GM12892 (cell line): Measurements from ENCODE around the gene ANKS1A.
"Not testable (repeated sequence)": the region's sequence is repeated elsewhere in the genome, so short reads cannot be mapped to it uniquely, and the experiment has no call there.

Source experiments
- DNase-seq: peaks from one replicate; pipeline ENCODE4 v3.0.0; 2011; ENCODE audit not compliant: insufficient read length
- FAIRE-seq: peaks from 2 replicates; lab custom pipeline; 2011; peaks lifted over from hg19 to GRCh38; lab: Jason Lieb, UNC
- POLR2A ChIP-seq: IDR thresholded peaks from 2 replicates; pipeline ENCODE4 v1.6.1; 2011; ENCODE audit warnings: low read depth, low read length, control low read depth
- POLR2AphosphoS5 ChIP-seq: IDR thresholded peaks from 2 replicates; pipeline ENCODE4 v1.6.1; 2011; ENCODE audit warnings: low read depth, low read length, control low read depth
- TAF1 ChIP-seq: IDR thresholded peaks from 2 replicates; pipeline ENCODE4 v1.6.1; 2011; ENCODE audit warnings: low read depth, mild to moderate bottlenecking, control low read depth, low read length, borderline replicate concordance

ANKS1A gene

DNA sequence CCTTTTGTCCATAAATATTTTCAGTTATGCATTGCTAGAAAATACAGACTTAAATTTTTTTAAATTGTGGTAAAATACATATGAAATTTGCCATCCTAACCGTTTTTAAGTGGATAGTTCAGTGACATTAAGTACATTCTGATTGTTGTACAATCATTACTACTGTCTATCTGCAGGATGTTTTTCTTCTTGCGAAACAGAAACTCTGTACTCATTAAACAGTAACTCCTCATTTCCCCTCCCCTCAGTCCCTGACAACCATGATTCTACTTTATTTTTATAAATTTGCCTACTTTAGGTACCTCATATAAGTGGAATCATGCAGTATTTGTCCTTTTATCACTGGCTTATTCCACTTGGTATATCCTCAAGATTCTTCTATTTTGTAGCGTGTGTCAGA is 22.5 kb upstream of the ANKS1A start:
- no peak for TF ChIP-seq POLR2A
- no peak for TF ChIP-seq POLR2AphosphoS5
- TF ChIP-seq TAF1, result no peak
- FAIRE-seq, result no peak
- no peak for DNase-seq

DNA sequence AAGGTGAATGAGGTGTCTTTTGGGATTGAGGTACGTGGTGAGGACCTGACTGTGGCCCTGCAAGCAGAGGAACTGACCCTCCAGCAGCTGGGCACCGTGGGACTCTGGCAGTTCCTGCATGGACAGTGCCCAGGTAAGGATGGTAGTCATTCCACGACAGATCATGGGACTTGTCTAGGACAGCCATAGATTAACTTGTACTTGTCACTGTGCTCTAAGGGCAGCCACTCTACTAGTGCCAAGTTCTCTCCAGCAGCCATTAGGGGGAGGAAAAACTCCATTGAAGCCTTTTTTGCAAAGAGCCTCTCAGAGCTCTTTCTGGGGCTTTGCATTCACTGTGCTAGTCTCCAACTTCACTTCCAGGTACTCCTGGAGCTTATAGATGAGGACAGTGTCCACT is 21.6 kb upstream of the ANKS1A start:
- no peak for DNase-seq
- TF ChIP-seq POLR2AphosphoS5 (no peak), POLR2A (no peak), TAF1 (no peak)
- no peak for FAIRE-seq

DNA sequence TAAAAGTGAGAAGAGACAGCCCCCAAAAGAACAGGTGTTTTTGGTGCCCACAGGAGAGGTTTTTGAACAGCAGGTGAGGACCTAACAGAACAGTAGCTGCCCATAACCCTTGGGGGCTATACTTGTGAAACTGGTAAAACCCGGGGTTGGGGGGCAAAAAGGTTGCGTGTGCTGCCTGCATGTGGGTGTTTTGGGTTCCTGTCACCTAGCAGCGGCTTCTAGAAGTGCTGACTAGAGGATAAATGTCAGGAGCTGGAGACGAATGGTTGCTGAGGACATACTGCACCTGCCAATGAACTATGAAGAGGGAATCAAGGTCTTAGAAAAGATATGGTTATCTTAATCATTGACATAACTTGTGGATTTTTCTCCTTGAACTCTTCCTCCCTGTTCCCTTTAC is 17.2 kb upstream of the ANKS1A start:
- DNase-seq (no peak), FAIRE-seq (no peak)
- no peak for TF ChIP-seq POLR2A
- TF ChIP-seq POLR2AphosphoS5, result no peak
- TF ChIP-seq TAF1, result no peak

DNA sequence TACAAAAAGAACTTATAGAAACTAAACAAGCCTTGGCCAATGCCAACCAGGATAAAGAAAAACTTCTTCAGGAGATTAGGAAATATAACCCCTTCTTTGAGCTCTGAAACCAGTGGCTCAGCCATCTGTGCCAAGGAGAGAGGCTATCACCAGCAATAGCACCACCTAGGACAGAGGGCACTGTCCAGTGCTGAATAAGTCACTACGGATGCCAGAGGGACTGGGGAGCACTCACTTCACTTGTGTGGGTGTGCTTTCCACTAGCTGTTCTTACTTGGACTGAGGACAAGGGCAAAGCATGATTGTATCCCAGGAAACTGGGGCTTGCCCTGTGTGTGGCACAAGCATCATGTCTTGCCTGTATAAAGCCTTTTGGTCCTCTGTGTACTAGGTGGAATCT is 16.7 kb upstream of the ANKS1A start:
- no peak for DNase-seq
- TF ChIP-seq TAF1, result no peak
- TF ChIP-seq POLR2AphosphoS5, result no peak
- TF ChIP-seq POLR2A, result no peak
- no peak for FAIRE-seq

DNA sequence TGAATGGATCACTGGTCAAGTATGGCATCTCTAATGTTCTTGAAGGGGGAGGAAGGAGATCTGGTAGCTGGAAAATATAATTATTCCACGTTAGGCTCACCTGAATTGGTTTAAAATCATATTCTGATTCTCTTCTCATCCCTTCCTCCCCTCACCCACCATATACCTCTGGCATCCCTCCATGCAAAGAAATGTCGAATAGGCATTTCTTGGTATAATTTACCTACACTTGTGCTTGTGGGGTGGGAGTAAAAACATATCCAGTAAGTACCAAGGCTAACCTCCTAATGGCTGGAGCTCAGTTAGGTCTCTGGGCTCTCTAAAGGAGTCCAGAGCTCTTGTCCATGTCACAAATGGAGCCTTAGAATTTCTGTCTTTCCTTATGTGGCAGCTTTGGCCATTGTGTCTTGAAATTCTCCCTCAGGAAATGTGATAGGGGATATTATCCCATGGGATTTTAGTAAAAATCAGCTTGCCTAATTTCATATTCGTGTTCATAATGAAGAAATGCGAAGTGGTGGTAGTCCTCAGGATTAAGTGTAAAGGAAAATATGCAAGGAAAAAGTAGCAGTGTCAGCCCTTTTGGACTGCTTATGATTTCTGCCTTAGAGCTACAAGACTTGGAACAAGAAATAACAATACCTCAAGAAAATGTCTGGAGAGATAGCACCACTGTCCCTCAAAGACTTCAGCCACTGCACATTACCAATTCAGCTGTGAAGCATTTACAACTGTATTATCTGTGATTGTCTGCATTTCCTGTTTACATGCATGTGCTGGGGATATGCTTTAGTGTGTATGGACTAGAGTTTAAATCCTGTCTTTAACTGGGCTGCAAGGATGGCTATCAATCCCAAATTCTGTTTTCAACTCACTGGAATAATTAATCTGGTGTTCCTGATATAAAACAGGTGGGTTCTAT is 13.5 kb upstream of the ANKS1A start:
- FAIRE-seq (no peak), DNase-seq (no peak)
- TF ChIP-seq POLR2A (no peak), TAF1 (no peak), POLR2AphosphoS5 (no peak)

DNA sequence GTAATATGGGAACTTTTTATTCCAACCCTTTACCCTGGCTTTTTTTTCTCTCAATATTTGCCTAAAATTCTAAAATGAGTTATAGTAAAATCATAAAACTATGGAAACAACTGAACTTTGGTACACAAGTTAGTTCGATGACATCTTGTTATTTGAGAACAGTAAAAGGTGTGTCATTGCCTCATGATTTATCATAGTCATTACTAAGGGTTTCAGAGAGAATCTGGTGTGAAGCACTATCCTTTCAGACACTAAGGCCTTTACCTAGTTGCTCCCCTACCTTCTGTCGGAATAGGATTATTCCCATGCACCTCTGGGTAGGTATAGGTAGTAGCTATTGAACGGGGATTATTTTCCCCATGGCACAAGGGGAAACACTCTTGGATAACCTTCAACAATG is 12.6 kb upstream of the ANKS1A start:
- TF ChIP-seq POLR2AphosphoS5, result no peak
- no peak for TF ChIP-seq TAF1
- FAIRE-seq (no peak), DNase-seq (no peak)

DNA sequence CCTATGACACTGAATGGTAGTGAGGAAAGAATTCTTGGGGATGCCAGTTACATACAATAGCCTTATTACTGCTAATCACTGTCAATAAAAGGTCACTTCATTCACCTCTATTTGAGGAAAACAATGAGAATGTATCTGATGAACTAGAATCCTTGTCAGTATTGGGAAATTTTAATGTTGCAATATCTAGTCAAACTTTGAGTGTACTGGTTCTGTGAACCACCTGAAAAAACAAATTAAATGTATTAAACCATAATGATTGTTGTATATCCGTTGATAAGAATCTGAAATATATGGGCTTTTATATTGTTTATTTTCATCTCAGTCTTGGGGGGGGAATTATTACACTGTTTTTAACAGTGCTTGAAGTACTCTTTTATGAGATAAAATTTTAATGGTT is 11.8 kb upstream of the ANKS1A start:
- TF ChIP-seq TAF1 (no peak), POLR2AphosphoS5 (no peak), POLR2A (no peak)
- DNase-seq (no peak), FAIRE-seq (no peak)

DNA sequence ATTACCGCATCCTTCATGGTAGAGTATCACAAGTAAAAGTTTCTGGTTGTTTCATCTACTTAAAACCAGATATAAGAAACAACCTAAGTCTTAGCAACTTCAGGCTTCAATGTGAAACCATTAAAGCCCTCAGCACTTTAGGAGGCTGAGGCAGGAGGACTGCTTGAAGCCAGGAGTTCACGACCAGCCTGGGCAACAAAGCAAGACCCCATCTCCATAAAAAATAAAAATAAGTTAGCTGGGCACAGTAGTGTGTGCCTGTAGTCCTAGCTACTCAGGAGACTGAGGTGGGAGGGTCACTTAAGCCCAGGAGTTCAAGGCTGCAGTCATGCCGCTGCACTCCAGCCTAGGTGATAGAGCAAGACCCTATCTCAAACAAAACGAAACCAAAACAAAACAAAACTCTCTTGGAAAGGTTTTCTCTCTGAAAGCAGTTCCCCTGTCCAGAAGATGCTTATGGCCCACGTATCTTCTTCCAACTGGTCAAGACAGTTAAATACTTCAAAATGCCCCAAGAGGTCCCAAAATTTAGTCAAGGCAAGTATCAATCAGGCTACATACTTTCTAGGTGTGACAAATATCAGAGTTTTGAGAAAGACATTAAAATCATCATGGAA is 11.1 kb upstream of the ANKS1A start:
- no peak for TF ChIP-seq POLR2A
- no peak for TF ChIP-seq POLR2AphosphoS5
- no peak for TF ChIP-seq TAF1
- FAIRE-seq (no peak), DNase-seq (no peak)

DNA sequence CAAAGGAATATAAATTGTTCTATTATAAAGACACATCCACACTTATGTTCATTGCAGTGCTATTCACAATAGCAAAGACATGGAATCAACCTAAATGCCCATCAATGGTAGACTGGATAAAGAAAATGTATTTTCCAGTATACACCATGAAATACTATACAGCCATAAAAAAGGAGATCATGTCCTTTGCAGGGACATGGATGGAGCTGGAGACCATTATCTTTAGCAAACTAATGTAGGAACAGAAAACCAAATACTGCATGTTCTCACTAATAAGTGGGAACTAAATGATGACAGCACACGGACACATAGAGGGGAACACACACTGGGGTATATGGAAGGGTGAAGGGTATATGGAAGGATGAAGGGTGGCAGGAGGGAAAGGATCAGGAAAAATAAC is 5.0 kb upstream of the ANKS1A start:
- not testable (repeated sequence) for DNase-seq, FAIRE-seq

DNA sequence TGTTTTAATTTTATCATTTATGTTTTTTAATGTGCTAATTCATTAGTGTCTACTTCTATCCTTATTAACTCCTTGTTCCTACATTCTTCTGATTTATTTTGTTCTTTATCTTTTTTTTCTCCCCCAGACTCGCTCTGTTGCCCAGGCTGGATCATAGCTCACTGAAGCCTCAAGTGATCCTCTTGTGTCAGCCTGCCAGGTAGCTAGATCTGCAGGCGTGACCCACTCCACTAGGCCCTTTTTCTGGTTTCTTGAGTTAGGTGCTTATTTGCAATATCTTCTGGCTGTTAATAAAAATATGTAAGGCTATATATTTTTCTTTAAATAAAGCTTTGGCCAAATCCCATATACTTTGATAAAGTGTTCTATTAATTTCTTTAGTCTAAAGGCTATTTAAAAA is 4.1 kb upstream of the ANKS1A start:
- no peak for DNase-seq
- FAIRE-seq, result no peak
- TF ChIP-seq POLR2AphosphoS5, result no peak

DNA sequence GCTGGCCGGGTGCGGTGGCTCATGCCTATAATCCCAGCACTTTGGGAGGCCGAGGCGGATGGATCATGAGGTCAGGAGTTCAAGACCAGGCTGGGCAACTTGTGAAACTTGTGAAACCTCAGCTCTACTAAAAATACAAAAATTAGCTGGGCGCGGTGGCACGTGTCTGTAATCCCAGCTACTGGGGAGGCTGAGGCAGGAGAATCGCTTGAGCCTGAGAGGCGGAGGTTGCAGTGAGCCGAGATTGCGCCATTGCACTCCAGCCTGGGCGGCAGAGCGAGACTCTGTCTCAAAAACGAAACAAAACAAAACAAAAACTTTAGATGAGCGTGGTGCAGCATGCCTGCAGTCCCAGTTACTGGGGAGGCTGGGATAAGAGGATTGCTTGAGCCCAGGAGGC is 3.2 kb upstream of the ANKS1A start:
- FAIRE-seq, DNase-seq: not testable (repeated sequence)

DNA sequence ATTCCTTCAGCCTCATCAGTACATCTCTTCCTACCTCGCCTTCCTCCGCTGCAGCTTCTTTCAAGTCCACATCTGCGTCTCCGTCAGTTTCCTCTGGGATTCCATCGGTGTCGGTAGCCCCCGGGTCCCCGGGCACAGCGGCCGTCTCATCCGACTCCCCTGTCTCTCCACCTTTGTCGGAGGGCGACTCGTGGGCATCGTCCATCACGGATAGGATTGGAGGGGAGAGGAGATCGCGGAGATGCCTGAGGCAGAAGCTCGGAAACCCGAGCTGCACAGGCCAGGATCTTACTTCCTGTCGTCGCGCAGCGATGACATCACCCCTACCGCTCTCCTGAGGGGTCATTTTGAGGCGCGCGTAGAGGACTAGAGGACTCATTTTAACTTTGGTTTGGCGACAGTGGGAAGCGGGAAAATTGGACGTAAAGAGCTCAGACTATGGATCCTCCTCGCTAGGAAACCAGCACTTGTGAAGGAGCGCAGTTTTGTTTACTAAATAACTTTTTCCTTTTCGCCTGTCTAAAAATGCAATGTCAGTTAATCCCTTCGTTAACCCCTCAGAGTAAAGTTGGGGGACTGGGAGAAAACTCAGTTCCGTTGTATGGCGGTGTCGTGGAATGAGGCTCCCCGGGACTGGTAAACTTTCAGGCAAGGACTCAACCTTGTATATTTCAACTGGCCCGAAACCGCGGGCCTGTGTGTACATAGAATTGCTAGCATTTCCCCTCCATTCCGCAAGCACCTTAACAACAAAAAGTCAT is 1.1 kb upstream of the ANKS1A start, which contains the start of gene TAF11:
Gene TAF11, minus strand, starts transcription at position 290 of the 761 bp plus-strand sequence. Its CDS starts 85 bp downstream, at position 205.
- peak; percentile 81 for DNase-seq
- TF ChIP-seq POLR2AphosphoS5 (peak; percentile 93), TAF1 (peak; percentile 17), POLR2A (peak; percentile 88)
- FAIRE-seq, result peak; percentile 84
